HCT116 (cell line): ENCODE data around the gene DTNB. TPM values are rescaled to one million over a fixed set of nuclear protein-coding genes. Genes with fewer than 3 reads are reported as not detected.

Experiments used
- microRNA counts: library from miRNA; unstranded; fragments of <30 nt; microRNA quantifications from one replicate; lab custom pipeline; 2015
- microRNA-seq: library from miRNA; unstranded; fragments of <30 nt; microRNA quantifications from one replicate; pipeline ENCODE4, GENCODE V29; 2016; ENCODE audit warnings: borderline number of aligned reads
- total RNA-seq: library from RNA; stranded (reverse); gene quantifications from one replicate; pipeline ENCODE4 v1.2.1, GENCODE V29; 2021; ENCODE audit not compliant: unreplicated experiment

Gene DTNB
- total RNA-seq, 1 experiment from 2014 or later: 30.2 TPM

MicroRNAs within 50 kb of the gene (microRNA counts, 767-probe panel; counts per million panel counts)
- microRNA hsa-miR-1301 (lab: Ali Mortazavi, UCI): not detected

Small RNA genes lying within 50 kb of the gene (microRNA-seq; reads per million reads assigned to microRNA genes)
- gene MIR1301: 538 reads per million, percentile 77 among the genes with 10 or more reads in this experiment

Other genes starting within 250 kb of the DTNB start
- gene ASXL2, start 204.9 kb upstream of the DTNB start, total RNA-seq: 29.2 TPM